Measurements from ENCODE around the gene AP5S1.

AP5S1 gene

GRCh38 chr20:3777716-3778629, 42.4 kb upstream of the AP5S1 start:
- TF ChIP-seq SIN3A (IDR thresholded peaks at IDR 0.05; ENCODE audit: borderline replicate concordance, insufficient read depth, low read length) (no peak), FOXP2 (optimal IDR thresholded peaks at IDR 0.05; ENCODE audit: borderline replicate concordance, extremely low read depth, extremely low read length, insufficient read depth) (no peak), TAF1 (IDR thresholded peaks at IDR 0.05; ENCODE audit: borderline replicate concordance, insufficient read depth, low read length) (no peak), POLR2AphosphoS5 (IDR thresholded peaks at IDR 0.05; ENCODE audit: low read depth, low read length) (no peak)
- TF ChIP-seq, protein P1, sequence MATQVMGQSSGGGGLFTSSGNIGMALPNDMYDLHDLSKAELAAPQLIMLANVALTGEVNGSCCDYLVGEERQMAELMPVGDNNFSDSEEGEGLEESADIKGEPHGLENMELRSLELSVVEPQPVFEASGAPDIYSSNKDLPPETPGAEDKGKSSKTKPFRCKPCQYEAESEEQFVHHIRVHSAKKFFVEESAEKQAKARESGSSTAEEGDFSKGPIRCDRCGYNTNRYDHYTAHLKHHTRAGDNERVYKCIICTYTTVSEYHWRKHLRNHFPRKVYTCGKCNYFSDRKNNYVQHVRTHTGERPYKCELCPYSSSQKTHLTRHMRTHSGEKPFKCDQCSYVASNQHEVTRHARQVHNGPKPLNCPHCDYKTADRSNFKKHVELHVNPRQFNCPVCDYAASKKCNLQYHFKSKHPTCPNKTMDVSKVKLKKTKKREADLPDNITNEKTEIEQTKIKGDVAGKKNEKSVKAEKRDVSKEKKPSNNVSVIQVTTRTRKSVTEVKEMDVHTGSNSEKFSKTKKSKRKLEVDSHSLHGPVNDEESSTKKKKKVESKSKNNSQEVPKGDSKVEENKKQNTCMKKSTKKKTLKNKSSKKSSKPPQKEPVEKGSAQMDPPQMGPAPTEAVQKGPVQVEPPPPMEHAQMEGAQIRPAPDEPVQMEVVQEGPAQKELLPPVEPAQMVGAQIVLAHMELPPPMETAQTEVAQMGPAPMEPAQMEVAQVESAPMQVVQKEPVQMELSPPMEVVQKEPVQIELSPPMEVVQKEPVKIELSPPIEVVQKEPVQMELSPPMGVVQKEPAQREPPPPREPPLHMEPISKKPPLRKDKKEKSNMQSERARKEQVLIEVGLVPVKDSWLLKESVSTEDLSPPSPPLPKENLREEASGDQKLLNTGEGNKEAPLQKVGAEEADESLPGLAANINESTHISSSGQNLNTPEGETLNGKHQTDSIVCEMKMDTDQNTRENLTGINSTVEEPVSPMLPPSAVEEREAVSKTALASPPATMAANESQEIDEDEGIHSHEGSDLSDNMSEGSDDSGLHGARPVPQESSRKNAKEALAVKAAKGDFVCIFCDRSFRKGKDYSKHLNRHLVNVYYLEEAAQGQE (IDR thresholded peaks at IDR 0.05; ENCODE audit: insufficient read depth in 1 of 2, low read depth in 2 of 2, low read length in 2 of 2) = no peak

DNA sequence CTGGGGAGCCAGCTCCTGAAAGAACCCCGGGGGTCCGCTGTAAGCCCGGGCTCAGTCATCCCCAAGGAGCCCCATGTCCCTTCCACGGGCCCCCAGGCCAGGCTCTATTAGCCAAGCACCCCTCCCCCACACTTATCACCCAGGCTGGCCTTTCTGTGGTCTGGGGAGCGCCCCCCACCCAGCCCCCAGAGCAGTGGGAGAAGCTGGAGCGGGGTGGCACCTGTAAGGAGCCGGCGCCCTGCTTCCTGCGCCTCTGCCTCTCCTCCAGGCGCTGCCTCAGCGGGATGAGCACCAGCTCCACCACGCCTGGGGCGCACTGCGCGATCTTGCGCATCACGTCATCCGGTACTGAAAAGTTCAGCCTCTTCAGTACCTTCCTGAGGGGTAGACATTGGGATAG, 41.4 kb upstream of the AP5S1 start:
- TF ChIP-seq, protein P1 (IDR thresholded peaks at IDR 0.05; ENCODE audit: insufficient read depth in 1 of 2, low read depth in 2 of 2, low read length in 2 of 2) = no peak
- TF ChIP-seq POLR2AphosphoS5 (IDR thresholded peaks at IDR 0.05; ENCODE audit: low read depth, low read length) = no peak
- no peak for TF ChIP-seq FOXP2 (optimal IDR thresholded peaks at IDR 0.05; ENCODE audit: borderline replicate concordance, extremely low read depth, extremely low read length, insufficient read depth)
- no peak for TF ChIP-seq TAF1 (IDR thresholded peaks at IDR 0.05; ENCODE audit: borderline replicate concordance, insufficient read depth, low read length)
- TF ChIP-seq SIN3A (IDR thresholded peaks at IDR 0.05; ENCODE audit: borderline replicate concordance, insufficient read depth, low read length) = no peak

GRCh38 chr20:3781153-3781910, 39.0 kb upstream of the AP5S1 start, which contains the start of gene SPEF1:
SPEF1 (minus strand) TSS chr20:3781448; CDS start chr20:3781287, 161 bp downstream.
- TF ChIP-seq POLR2AphosphoS5 (IDR thresholded peaks at IDR 0.05; ENCODE audit: low read depth, low read length) (peak; percentile 59; the same call in 1 of the 2 replicates), SIN3A (IDR thresholded peaks at IDR 0.05; ENCODE audit: borderline replicate concordance, insufficient read depth, low read length) (peak; percentile 99), FOXP2 (optimal IDR thresholded peaks at IDR 0.05; ENCODE audit: borderline replicate concordance, extremely low read depth, extremely low read length, insufficient read depth) (no peak)

DNA sequence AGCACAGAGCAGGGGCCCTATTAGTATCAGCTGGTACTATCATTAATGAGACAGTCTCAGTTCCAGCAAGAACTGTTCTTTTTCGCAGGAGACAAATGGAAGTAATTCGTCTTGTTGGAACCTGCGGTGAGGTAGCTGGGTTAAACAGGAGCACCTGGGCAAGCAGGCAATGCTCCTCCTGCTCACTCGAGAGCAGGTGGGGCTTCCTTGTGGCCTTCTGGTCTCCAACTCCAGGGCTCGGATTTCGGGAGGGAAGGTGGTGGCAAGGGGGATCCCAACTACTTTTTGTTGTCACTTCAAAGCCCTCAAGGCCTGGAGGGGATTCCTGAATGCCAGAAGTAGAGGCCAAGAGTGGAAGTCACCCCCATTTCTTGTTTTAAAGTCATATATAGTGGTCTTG, 37.8 kb upstream of the AP5S1 start:
- TF ChIP-seq TAF1 (IDR thresholded peaks at IDR 0.05; ENCODE audit: borderline replicate concordance, insufficient read depth, low read length) (no peak), POLR2AphosphoS5 (IDR thresholded peaks at IDR 0.05; ENCODE audit: low read depth, low read length) (no peak)
- TF ChIP-seq, protein P1 (IDR thresholded peaks at IDR 0.05; ENCODE audit: insufficient read depth in 1 of 2, low read depth in 2 of 2, low read length in 2 of 2) = no peak

DNA sequence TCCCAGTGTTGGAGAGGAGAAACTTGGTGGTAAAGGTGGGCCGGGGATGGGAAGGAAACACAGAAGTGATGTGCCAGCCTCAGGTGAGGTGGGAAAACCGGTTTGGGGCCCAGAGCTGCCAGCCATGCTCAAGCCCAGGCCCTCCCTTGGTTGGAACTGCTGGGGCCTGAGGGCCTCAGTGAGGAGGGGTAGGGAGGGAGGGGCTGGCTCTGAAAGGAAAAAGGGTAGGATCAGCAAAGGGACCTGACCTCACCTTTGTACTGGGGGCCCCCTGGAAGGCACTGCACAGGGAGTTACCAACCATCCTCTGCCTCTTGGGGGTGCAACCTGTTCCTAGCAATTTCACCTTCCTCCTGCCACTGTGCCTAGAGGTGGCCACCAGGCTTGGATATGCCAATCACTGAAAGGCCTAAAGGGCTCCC, 37.3 kb upstream of the AP5S1 start:
- no peak for TF ChIP-seq TAF1 (IDR thresholded peaks at IDR 0.05; ENCODE audit: borderline replicate concordance, insufficient read depth, low read length)
- TF ChIP-seq POLR2AphosphoS5 (IDR thresholded peaks at IDR 0.05; ENCODE audit: low read depth, low read length) = 0 out of 2 replicates have a peak, but pooled peaks have one; percentile 7
